GM23338 (cell line): ENCODE data around the gene CD99L2. TPM values are rescaled to one million over a fixed set of nuclear protein-coding genes. Genes with fewer than 3 reads are reported as not detected.

Source experiments
- ATAC-seq: fragments of 200-7000 bp; cut with Tn5 transposase; 3 replicates; pipeline ENCODE4 v1.9.1; 2020
- DNase-seq: peaks from one replicate; pipeline ENCODE4 v3.0.0-alpha.2; 2015; ENCODE audit warnings: low spot score
- H2AFZ ChIP-seq: fragments of 200-600 bp; sonication (generic); 2 replicates; pipeline ENCODE4 v1.8.0; 2016; ENCODE audit warnings: antibody characterized with exemption, mild to moderate bottlenecking, moderate library complexity
- H3F3A ChIP-seq: fragments of 200-600 bp; sonication (generic); replicated peaks from 2 replicates; pipeline ENCODE4 v1.8.0; 2017; ENCODE audit warnings: antibody characterized with exemption, mixed run types, low read depth
- H3K27ac ChIP-seq: fragments of 200-600 bp; sonication (generic); 2 replicates; pipeline ENCODE4 v1.6.1; 2016; ENCODE audit warnings: low read depth
- H3K27me3 ChIP-seq: fragments of 200-600 bp; sonication (generic); 2 replicates; pipeline ENCODE4 v1.8.0; 2016; ENCODE audit warnings: mild to moderate bottlenecking, mixed run types, moderate library complexity; ENCODE audit not compliant: insufficient read depth
- H3K36me3 ChIP-seq: fragments of 200-600 bp; sonication (generic); 2 replicates; pipeline ENCODE4 v1.8.0; 2016; ENCODE audit warnings: mild to moderate bottlenecking; ENCODE audit not compliant: insufficient read depth
- H3K4me1 ChIP-seq: fragments of 200-600 bp; sonication (generic); 2 replicates; pipeline ENCODE4 v1.8.0; 2016; ENCODE audit warnings: mild to moderate bottlenecking, moderate library complexity; ENCODE audit not compliant: insufficient read depth
- H3K4me2 ChIP-seq: fragments of 200-600 bp; sonication (generic); 2 replicates; pipeline ENCODE4 v1.7.1; 2017; ENCODE audit warnings: mixed run types
- H3K4me3 ChIP-seq: fragments of 200-600 bp; sonication (generic); 2 replicates; pipeline ENCODE4 v1.6.1; 2016; ENCODE audit warnings: mixed run types
- H3K79me2 ChIP-seq: fragments of 200-600 bp; sonication (generic); replicated peaks from 2 replicates; pipeline ENCODE4 v1.8.0; 2017; ENCODE audit warnings: mild to moderate bottlenecking; ENCODE audit not compliant: insufficient read depth
- H3K9me2 ChIP-seq: fragments of 200-600 bp; sonication (generic); 2 replicates; pipeline ENCODE4 v1.8.0; 2017; ENCODE audit not compliant: insufficient read depth
- H4K20me1 ChIP-seq: fragments of 200-600 bp; sonication (generic); replicated peaks from 2 replicates; pipeline ENCODE4 v1.8.0; 2017; ENCODE audit warnings: mild to moderate bottlenecking; ENCODE audit not compliant: insufficient read depth
- H3K27ac Mint-ChIP-seq: 2 replicates; pipeline ENCODE4 v1.8.0; 2020; ENCODE audit warnings: inconsistent platforms, mild to moderate bottlenecking, moderate library complexity, mixed read lengths
- H3K27me3 Mint-ChIP-seq: 3 replicates; pipeline ENCODE4 v1.8.0; 2022; ENCODE audit warnings: low read depth, mild to moderate bottlenecking, moderate library complexity, mixed read lengths, inconsistent platforms; ENCODE audit not compliant: insufficient read depth, poor library complexity
- H3K36me3 Mint-ChIP-seq: 3 replicates; pipeline ENCODE4 v1.8.0; 2021; ENCODE audit warnings: low read depth, mild to moderate bottlenecking, inconsistent platforms, moderate library complexity, mixed read lengths
- H3K4me1 Mint-ChIP-seq: 3 replicates; pipeline ENCODE4 v1.8.0; 2020; ENCODE audit warnings: mild to moderate bottlenecking, inconsistent platforms, mixed read lengths
- H3K4me3 Mint-ChIP-seq: 3 replicates; pipeline ENCODE4 v1.8.0; 2021; ENCODE audit warnings: moderate library complexity, mild to moderate bottlenecking, inconsistent platforms, mixed read lengths
- H3K9me3 Mint-ChIP-seq: 3 replicates; pipeline ENCODE4 v1.8.0; 2020; ENCODE audit warnings: moderate library complexity, mild to moderate bottlenecking, inconsistent platforms, mixed read lengths
- CTCF ChIP-seq, 2 experiments: fragments of 200-600 bp in 1 of 2; sonication (generic) in 1 of 2; conservative IDR thresholded peaks; 2 replicates each; pipeline versions ENCODE4 v1.5.1 to v1.6.1; 2016 to 2017; ENCODE audit warnings: antibody characterized with exemption in 2 of 2, low read depth in 2 of 2, mild to moderate bottlenecking in 2 of 2, moderate library complexity in 1 of 2
- ETS1 ChIP-seq: IDR thresholded peaks from 2 replicates; pipeline ENCODE4 v1.6.1; 2016; ENCODE audit warnings: antibody characterized with exemption
- EZH2phosphoT487 ChIP-seq: fragments of 200-600 bp; sonication (generic); IDR thresholded peaks from one replicate; pipeline ENCODE4 v1.8.1; 2018; ENCODE audit warnings: antibody characterized with exemption; ENCODE audit not compliant: unreplicated experiment
- JUNB ChIP-seq: IDR thresholded peaks from one replicate; pipeline ENCODE4 v1.6.1; 2016; ENCODE audit warnings: antibody characterized with exemption; ENCODE audit not compliant: unreplicated experiment
- NANOG ChIP-seq: IDR thresholded peaks from 2 replicates; pipeline ENCODE4 v1.6.1; 2016; ENCODE audit warnings: antibody characterized with exemption, borderline replicate concordance
- POLR2AphosphoS5 ChIP-seq: IDR thresholded peaks from 2 replicates; pipeline ENCODE4 v1.6.1; 2016; ENCODE audit warnings: antibody characterized with exemption, low read depth
- REST ChIP-seq: IDR thresholded peaks from one replicate; pipeline ENCODE4 v1.6.1; 2018; ENCODE audit warnings: antibody characterized with exemption; ENCODE audit not compliant: unreplicated experiment
- STAT1 ChIP-seq: IDR thresholded peaks from one replicate; pipeline ENCODE4 v1.6.1; 2016; ENCODE audit warnings: antibody characterized with exemption; ENCODE audit not compliant: unreplicated experiment
- ZNF114 ChIP-seq: fragments of 250-450 bp; sonication (Bioruptor Pico); IDR thresholded peaks from 2 replicates; pipeline ENCODE4 v1.5.0; 2020; ENCODE audit warnings: mild to moderate bottlenecking, moderate library complexity
- ZNF331 ChIP-seq: fragments of 250-450 bp; sonication (Bioruptor Pico); IDR thresholded peaks from 2 replicates; pipeline ENCODE4 v1.5.0; 2020; ENCODE audit warnings: low read depth, mild to moderate bottlenecking, moderate library complexity
- ZNF462 ChIP-seq: fragments of 250-450 bp; sonication (Bioruptor Pico); IDR thresholded peaks from 2 replicates; pipeline ENCODE4 v1.5.0; 2020; ENCODE audit warnings: mild to moderate bottlenecking, moderate library complexity
- polyA plus RNA-seq: library from polyadenylated mRNA; unstranded; fragments of >200 nt; fragmentation: Nextera tagmentation; extraction: Ambion mirVana; gene quantifications from 2 replicates; pipeline ENCODE4 v1.2.1, GENCODE V29; 2016
- total RNA-seq: library from RNA; depleted of rRNA; stranded (reverse); fragments of >200 nt; shearing (Covaris generic); gene quantifications from 2 replicates; pipeline ENCODE4 v1.2.3, GENCODE V29; 2014

CD99L2 gene
- total and polyA plus RNA-seq, 2 experiments from 2014 or later: 2.6 to 6.4 TPM

GRCh38 chrX:150849486-150849885 lies 49.0 kb downstream of the CD99L2 start:
- Histone ChIP-seq H3K79me2 (no peaks in the 10 kb centered on the region; the same call in 1 of the 2 replicates), H3F3A (no peaks in the 10 kb centered on the region), H3K27ac (no peak overlapping the region), H3K9me2 (no peaks in the 10 kb centered on the region), H3K4me3 (no peak overlapping the region), H3K4me2 (no peak overlapping the region), H2AFZ (no peak overlapping the region), H3K27me3 (no peaks in the 10 kb centered on the region), H4K20me1 (no peaks in the 10 kb centered on the region), H3K36me3 (no peaks in the 10 kb centered on the region), H3K4me1 (no peaks in the 10 kb centered on the region)
- Mint-ChIP-seq H3K4me3 (no peak overlapping the region), H3K27me3 (peaks cover 2% of the 10 kb centered on the region), H3K36me3 (peaks cover 3% of the 10 kb centered on the region; the same call in 1 of the 3 replicates), H3K27ac (no peak overlapping the region), H3K9me3 (no peaks in the 10 kb centered on the region), H3K4me1 (peaks cover 7% of the 10 kb centered on the region; the same call in 2 of the 3 replicates)
- DNase-seq (no peak), ATAC-seq (no peak)
- TF ChIP-seq ZNF462 (CRISPR knock-in tag) (no peak), CTCF (conservative IDR thresholded peaks at IDR 0.05; ENCODE audit: low read depth in 2 of 2) (no peak), ZNF331 (CRISPR knock-in tag) (no peak), ZNF114 (CRISPR knock-in tag) (no peak), JUNB (no peak), STAT1 (no peak), POLR2AphosphoS5 (no peak), ETS1 (no peak), NANOG (no peak), REST (no peak), EZH2phosphoT487 (no peak)
